GM19099 (cell line): Measurements from ENCODE around the gene SRRT.

Experiments
- POLR2A ChIP-seq: IDR thresholded peaks from 3 replicates; pipeline ENCODE4 v1.6.1; 2011; ENCODE audit warnings: low read depth; ENCODE audit not compliant: insufficient read length; ENCODE audit errors: extremely low read depth

The SRRT gene

GRCh38 chr7:100886936-100887515, 12.1 kb downstream of the SRRT start:
- TF ChIP-seq POLR2A: no peak

- TF ChIP-seq POLR2A: peak; percentile 52
Observed at GRCh38 chr7:100887516-100888290, 12.8 kb downstream of the SRRT start.

GRCh38 chr7:100888291-100888987, 13.5 kb downstream of the SRRT start:
- no peak for TF ChIP-seq POLR2A

- TF ChIP-seq POLR2A: peak; percentile 75
Observed at GRCh38 chr7:100888988-100889750, 14.3 kb downstream of the SRRT start, which contains the start of gene UFSP1. TSS of gene UFSP1 (minus strand) at chr7:100889715. CDS start at chr7:100889271, 444 bp downstream.

- peak; percentile 27 for TF ChIP-seq POLR2A
Observed at GRCh38 chr7:100890653-100891567, 16.0 kb downstream of the SRRT start.

DNA sequence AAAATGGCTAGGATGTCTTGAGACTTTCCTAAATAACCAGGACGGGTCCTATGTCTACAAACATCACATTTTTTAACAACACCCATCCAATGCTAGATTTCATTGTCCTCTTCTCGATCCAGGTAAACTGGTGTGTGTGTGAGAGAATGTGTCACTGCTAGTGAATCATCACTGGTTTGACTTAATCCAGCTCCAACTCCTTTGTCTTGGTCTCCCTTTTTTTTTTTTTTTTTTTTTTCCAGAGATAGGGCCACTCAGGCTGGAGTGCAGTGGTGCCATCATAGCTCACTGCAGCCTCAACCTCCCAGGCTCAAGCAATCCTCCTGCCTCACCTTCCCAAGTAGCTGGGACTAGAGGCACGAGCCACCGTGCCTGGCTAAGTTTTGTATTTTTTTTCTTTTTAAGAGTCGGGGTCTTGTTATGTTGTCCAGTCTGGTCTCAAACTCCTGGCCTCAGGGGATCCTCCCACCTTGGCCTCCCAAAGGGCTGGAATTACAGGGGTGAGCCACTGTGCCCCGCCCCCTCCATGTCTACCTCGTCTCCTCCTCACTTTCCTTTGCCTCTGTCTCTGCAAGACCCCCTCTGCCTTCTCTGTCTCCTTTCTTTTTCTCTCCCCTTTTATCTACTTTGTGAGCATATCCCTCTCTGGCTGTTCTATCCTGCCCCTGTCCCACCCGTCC, 16.8 kb downstream of the SRRT start:
- no peak for TF ChIP-seq POLR2A

DNA sequence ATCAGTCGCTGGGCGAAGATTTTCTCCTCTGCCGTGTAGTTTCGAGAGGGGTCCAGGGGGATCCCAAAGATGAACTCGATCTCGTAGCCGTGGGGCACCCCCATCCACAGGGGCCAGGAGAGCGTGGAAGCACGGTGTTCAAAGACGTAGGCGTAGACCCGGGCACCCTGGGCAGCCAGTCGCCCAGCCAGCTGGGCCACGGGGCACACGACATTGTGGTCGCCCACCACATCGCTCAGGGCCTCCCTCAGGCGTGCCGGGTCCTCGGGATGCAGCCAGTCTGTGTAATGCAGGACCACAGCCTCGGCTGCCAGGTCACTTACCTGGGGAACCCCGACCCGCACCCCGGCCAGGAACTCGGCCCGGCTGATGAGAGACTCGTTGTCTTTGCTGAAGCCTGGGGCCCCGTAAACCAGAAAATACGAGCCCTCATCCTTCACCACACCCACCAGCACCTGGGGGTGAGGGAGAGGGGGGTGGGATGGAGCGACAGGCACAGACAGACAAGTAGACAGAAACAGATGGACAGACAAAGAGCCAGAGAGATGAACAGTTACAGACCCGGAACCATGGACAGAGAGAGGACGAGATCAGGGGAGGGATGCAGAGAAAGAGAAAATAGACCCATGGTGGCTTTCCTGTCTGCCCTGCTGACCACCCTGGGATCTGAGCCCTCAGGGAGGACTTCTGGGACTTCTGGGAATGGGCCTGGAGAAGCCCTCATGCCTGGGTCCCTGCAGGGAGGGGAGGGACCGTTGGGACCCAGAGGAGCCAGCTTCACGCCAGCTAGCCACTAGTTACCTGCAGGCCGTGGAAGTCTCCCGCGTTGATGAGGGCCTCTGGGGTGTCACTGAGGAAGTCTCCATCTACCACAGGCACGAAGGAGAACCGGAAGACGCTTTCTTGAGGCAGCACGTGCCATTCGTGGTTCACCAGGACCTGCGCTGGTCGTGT, 17.7 kb downstream of the SRRT start:
- TF ChIP-seq POLR2A: no peak

GRCh38 chr7:100893318-100893895, 18.5 kb downstream of the SRRT start:
- no peak for TF ChIP-seq POLR2A

DNA sequence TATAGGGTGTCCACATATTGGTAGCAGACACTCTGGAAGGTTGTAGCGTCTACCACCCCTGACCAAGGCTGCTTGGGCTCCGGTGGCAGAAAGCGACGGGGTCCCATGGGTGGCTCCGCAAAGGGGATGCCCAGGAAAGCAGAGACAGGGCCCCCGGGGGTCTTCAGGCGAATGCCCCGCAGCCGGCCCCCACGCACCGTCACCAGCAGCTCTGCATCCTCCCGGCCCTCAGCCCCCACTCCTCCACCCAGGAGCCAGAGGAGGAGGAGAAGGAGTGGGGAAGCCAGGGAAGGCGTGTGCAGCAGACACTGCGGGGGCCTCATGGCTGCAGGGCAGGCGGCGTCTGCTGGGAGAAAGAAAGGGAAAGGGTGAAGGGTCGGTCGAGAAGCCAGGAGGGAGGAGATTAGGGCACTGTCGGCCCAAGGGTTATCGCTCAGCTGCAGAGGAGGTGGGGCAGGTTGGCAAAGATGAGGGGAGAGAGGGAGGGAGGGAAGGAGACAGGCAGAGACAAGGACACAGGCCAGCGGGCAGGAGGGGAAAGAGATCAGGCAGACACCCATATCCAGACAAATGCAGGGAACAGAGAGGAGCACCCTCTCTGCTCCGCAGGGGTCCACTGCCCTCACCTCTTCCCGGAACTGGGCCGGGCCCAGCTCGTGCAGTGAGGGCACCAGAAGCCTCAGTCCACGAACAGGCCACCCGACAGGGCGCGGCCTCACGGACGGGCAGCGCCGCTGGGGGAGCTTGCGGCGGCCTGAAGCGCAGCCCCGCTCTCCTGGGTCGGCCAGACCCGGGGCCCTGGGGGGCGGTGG, 19.2 kb downstream of the SRRT start:
- TF ChIP-seq POLR2A: no peak

DNA sequence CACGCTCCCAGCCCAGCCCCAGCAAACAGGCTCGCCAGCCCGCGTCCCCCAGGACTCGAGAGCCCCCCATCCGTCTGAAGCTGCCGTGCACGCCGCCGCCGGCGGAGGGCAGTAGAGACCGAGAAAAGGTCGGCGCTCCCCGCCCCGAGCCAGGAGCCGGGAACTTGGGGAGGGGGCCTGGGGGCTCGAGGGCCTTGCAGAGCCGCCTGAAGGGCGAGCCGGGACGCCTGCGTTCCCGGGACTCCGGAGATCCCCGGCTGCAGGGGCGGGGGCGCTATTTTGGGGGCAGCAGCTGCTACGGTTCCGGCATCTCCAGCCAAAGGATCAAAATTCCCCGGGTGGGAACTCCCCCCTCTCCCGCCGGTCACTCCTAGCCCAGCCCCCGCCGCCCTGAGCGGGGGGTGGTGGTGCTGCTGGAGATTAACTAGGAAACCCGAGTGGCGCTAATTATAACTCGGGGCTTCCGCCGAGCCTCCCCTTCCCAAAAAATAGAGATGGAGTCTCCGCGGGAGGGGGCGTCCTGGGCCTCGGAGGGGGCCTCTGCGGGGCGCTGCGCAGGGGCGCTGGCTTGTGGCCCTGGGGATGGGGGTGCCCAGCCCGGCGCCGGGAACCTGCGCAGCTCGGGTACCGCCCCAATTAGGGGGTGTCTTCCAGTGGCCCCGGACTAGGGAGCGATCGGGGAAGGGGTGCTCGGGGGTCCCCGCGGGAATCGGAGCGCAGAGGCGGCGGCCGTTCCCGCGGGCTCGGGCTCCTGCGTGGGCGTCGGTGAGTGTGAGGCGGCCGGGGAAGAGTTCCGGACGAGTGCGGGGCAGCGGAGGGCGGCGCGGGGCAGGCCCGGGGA, 20.2 kb downstream of the SRRT start:
- TF ChIP-seq POLR2A: no peak

- no peak for TF ChIP-seq POLR2A
Observed at GRCh38 chr7:100895701-100895955, 20.7 kb downstream of the SRRT start, which contains the start of gene ACHE. TSS of gene ACHE (minus strand) at chr7:100895888. CDS start at chr7:100894232, 1,656 bp downstream.
